Measurements from ENCODE around the gene ZBBX. TPM values are rescaled to one million over a fixed set of nuclear protein-coding genes. Genes with fewer than 3 reads are reported as not detected.

The ZBBX gene
- total RNA-seq, 1 donor from 2014 or later = not detected

DNA sequence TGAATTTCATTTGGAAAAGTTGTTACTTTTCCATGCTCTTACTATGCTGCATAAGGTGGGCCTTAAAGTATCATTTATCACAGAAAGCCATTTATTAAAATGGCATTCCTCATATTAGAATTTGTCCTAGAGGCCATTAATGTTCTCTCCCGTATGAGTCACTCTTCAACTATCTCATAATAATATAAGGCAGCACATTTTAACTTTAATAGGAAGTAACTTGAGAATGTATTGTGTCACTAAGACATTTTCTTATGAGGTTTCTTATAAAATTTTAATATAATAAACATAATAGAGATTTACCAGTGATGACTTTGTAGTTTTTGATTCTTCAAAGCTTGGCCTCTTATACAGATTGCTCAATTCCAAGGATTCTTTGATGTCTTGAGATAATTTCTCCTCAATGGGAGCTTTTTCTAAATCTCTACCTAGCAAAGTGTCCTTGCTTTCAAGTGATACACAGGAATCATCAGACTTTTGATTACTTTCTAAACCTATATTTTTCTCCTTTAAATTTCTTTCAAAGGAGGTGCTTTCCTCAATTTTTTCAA is 74.7 kb downstream of the ZBBX start:
- no peak for DNase-seq

DNA sequence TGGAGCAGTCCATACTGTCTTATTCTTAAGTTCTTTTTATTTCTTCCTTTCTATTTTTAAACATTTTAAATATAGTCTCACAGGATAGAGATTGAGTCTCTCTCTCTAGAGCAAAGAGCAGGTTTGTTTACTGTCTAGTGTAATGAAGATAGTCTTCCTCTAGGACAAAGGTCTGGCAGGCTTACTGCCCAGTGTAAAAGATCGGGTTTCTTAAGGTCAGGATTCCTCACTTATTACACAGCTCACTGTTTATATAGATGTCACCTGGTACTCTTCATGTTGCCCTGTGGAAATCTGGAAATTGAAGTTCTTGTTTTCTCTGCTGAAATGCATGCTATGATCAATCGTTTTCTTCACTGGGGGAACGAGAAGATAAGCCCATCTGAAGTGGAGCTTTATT is 76.0 kb downstream of the ZBBX start:
- DNase-seq = no peak

DNA sequence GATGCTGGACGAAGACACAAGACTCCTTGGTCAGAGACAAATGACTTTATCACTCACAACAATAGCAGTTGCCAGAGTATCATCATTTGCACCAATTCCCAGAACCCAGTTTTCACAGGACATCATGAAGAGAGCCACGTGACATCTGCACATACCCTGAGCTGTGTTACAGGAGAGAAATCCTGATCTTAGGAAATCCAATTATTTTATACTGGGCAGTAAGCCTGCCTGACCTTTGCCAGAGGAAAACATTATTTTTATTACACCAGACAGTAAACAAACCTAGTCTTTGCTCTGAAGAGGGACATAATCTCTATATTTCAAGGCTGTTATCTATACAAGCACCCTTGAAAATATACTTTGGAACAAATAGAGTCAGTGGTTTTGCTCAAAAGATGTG is 77.4 kb downstream of the ZBBX start:
- no peak for DNase-seq

DNA sequence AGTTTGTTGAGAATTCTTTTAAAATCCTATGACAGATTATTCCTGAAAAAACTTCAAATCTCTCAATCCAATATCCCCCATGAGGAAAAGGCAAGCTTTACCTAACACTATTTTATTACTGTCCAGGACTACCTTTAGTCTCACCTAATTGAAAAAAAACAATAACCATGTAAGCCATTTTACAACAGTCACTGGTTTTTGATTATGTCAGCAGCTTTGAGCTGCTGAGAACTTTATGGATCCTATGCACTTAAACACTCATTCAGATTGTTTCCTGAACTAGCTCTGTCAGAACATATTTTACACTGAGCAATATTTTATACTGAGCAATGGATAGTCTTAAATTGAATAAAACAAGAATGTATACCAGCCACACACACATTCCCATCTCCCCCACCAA is 79.9 kb downstream of the ZBBX start:
- no peak for DNase-seq

DNA sequence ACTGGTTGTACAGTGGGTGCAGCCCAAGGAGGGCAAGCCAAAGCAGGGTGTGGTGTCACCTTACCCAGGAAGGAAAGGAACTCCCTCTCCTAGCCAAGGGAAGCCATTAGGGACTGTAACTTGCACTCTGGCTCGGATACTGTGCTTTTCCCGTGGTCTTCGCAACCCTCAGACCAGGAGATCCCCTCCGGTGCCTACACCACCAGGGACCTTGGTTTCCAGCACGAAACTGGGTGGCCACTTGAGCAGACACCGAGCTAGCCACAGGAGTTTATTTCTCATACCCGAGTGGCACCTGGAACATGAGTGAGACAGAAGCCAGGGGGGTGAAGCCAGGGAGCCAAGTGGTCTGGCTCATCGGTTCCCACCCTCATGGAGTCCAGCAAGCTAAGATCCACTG is 90.7 kb downstream of the ZBBX start:
- no peak for DNase-seq

DNA sequence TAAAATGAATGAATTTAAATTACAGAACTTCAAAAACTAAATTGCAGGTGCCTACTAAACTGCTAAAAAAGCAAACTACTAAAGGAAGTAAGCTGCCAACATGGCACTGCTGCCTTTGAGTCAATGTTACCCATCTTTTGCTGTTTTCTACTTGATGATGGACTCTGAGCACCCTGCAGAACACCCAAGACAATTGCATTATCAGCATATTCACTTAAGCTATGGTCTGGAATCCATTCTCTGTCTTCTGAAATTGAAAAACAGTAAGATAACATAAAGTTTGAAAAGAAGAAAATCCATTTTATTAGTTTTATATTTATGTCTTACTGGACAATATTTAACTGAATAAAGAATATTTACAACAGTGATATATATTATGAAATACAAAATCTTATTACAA is 91.4 kb downstream of the ZBBX start:
- no peak for DNase-seq

DNA sequence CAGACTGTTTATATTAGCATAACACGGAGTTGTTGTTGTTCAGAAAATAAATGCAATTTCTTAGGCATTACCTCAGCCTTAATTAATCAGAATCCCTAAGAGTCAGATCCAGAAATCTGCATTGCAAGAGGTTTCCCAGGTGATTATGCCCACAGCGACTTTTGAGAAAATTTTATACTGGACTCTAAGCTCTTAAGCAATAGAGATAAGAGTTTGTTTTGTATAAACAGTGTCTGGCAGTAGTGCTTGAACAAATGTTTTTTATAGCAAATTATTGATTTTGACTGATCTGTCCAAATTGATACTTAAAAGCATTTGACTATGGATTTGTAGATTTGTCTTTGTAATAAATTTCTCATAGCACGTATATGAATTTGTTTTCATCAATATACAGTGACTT is 92.8 kb downstream of the ZBBX start:
- DNase-seq = no peak

DNA sequence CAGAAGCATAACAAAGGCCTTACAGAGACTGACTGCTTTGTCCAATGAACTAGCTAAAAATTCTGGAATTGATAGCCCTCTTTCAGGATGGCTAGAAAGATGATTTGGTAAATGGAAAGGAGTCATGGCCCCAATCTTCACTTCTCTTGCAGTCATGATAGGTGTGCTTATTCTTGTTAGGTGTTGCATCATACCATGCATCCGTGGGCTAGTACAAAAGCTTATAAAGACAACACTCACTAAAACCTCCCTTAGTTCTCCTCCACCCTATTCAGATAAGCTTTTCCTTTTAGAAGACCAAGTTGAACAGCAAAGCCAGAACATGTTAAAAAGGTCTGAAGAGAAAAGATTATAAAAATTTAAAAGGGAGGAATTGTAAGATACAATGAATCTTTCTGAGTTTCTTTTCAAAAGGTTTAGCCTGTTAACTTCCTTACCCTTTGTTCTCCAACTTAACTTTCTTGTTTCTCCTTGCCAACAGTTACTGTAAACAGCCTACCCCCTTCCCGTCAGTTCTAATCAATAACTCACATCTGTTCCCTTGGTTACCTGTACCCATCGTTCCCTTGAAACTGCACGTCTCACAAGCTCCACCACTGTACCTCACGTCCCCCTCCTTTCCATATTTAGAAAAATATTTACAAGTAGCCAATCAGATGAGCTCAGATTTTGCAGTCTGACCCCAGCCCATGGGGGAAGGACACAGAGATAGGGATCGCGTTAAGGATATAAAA is 105.8 kb downstream of the ZBBX start:
- no peak for DNase-seq

DNA sequence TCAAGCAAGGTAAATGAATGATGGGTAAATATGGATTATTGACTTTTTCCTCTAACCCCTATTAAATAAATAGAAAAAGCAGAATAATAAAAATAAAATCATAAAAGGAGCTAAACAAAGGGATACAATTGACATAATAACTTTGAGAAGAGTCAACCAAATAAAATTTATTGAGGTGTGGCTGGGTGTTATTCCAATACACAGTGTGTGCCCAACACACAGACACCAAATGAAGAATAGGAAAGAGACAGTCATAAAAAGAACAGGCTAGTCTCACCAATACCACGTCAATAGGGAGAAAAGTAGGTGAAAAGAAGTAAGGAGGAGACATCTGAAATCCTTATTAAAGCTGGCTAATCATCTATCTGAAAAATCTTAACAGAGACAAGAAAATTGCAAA is 127.1 kb downstream of the ZBBX start:
- DNase-seq = no peak

DNA sequence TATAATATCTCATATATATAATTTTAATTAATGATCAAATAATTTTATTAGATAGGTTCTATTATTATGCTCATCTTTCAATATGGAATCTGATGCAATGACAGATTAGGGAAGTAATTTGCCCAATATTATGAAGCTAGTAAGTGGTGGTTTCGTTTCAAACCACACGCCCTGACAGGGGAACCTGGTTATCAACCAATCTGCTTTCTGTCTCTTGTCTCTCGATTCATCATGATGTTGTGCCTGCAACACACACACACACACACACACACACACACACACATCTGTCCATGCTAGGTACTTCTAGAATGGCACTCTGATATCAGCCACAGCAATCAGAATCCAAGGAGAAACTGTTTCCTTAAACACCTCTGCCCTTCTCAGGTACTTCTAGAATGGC is 128.4 kb downstream of the ZBBX start:
- no peak for DNase-seq

DNA sequence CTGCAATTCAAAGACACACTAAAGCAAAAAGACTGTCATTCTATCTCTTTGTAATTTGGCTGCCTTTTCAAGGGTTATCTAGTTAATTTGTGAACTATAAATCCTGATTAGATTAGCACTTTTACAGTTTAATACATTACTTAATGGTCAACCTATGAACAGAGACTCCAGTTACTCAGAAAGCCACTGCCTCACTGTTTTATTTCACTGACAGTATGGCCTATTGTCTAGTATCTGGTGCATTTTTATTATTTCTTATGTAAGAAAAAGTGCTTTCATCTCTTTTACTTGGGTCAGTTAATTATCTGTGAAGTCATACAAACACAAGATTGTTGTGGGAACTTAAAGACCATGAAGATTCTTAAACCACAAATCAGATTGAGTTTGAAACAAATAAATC is 133.8 kb downstream of the ZBBX start:
- DNase-seq = no peak

DNA sequence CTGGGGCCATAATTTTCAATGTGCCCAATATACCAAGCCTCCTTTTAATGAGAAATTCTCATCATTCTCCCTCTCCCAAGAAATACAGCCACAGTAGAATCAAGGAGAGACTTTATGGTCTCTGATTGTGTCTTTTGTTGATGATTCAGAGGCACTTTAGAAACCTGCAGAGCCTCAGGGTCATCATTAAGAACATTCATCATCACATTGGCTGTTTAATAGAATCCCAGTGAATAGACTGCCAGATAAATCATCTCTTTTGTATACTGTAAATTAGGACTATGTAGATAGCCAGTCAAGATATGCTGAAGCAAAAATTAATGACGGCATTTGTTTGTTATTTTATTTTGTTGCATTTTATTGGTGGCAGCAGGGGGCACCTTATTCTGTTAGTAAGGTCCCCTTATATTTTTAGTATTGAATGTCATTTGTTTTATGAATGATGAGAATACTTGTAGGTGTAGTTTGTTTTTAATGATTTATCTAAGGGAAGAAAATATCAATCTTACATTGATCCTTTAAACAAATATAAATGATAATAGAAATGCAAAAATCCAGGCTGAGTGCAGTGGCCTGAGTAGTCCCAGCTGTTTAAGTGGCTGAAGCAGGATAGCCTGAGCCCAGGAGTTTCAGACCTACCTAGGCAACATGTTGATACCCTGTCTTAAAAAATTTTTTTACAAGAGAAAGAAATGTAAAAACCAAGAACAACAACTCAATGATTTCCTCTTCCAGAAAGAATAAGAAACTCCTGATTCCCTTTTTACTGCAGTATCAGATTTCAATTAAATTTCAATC is 138.8 kb downstream of the ZBBX start:
- DNase-seq = no peak

DNA sequence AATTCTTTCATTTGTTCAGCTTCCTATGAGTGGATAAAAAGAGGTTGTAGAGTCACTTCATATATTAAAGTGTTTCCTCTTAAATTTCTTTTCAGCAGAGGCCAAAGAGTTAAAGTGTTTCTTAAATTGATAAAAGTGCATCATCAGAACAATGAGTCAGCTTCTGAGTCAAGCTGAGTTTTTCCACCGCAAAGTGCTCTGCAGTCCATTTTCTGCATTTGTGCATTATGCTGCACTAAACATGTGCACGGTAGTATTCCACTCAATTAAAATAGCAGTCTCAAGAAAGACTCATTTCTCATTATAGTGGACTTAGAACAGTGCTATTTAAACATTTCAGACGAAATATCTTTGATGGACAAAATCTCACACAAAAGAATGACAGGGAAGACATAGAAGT is 152.0 kb downstream of the ZBBX start:
- no peak for DNase-seq

DNA sequence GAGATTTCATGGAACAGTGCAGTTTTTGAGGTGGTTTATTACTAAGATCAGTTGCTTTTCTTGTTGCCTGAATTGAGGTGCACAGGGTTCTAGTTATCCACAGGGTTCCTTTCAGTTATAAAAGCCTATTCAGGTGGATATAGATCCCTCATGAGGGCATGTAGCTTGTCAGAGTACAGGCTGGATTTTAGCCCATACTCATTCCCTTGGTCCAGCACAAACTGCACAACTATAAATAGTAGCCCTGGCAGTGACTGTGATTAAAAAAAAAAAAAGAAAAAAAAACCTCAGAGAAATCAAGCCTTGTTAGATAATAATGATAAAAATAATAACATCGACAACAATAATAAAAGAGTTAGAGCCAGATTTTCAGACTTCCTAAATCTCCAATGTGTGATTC is 154.3 kb downstream of the ZBBX start:
- DNase-seq = no peak

DNA sequence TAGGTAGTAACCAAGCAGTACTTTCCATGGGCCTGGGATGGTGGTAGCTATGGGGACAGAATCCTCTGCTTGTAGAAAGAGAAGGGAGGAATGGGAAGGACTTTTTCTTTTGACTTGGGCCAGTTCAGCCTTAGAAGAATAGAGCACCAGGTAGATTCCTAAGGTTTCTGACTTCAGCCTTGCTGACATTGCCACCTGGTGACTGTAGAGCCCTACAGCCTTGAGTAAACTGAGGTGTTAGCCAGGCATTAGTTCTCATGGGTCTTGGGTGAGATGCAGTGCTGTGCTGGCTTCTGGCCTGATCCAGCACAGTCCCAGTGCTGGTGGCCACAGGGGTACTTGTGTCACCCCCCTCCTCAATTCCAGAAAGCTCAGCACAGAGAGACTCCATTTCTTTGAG is 171.1 kb downstream of the ZBBX start:
- no peak for DNase-seq

DNA sequence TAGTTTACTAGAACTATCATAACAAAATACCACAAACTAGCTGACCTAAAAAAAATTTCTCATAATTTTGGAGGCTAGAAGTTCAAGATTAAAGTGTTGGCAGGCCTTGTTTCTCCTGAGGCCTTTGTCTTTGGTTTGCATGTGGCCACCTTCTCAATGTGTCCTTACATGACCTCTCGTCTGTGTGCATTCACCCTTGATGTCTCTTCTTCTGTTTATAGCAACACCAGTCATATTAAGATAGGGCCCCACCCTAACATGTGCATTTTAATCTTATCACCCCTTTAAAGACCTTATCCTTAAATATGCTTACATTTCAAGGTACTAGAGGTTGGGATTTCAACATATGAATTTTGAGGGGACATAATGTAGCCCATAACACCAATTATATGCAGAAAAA is 177.0 kb downstream of the ZBBX start:
- DNase-seq = no peak

DNA sequence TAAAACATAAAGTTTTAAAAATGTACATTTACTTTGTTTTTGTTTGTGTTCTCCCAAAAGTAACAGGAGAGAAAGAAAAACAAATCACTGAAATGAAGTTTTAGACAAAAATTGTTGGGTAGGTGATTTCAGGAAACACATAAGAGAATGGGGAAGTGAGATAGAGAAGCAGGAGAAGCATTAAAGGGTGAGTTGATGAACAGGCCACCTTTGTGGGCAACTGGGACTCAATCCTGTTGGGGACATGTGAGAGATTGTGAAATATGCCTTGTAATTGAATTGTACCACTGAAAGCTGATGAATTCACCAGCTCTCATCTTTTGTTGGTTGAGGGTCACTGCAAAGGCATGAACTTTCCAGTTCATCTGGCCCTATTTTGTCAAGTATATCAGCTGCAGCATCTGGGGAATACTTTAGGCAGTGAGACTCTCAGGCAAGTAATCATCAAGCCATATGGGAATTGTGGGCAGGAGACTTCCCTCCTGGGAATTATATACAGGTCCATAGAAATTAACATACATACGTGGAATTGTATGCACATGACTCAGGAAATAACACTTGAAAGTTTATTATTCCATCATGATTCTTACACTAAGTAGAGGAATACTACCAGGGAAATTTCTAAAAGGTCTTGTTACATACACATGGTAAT is 181.0 kb downstream of the ZBBX start:
- DNase-seq = no peak

Other genes with a start within 250 kb of the ZBBX start
- gene SERPINI2, start 93.7 kb upstream of the ZBBX start, total RNA-seq = not detected